Loucy (cell line): Measurements from ENCODE around the gene WEE2.

Experiments
- H2AFZ ChIP-seq: fragments of 200-600 bp; sonication (generic); 2 replicates; pipeline ENCODE4 v1.6.0; 2016; ENCODE audit warnings: antibody characterized with exemption, mild to moderate bottlenecking, low read length, moderate library complexity
- H3F3A ChIP-seq: fragments of 200-600 bp; 2 replicates; pipeline ENCODE4 v1.6.0; 2016; ENCODE audit warnings: antibody characterized with exemption, low read depth, mild to moderate bottlenecking
- H3K27me3 ChIP-seq: fragments of 200-600 bp; sonication (generic); 2 replicates; pipeline ENCODE4 v1.6.1; 2014; ENCODE audit warnings: low read length, mild to moderate bottlenecking; ENCODE audit not compliant: insufficient read depth, poor library complexity, severe bottlenecking
- H3K36me3 ChIP-seq: fragments of 200-600 bp; sonication (generic); 2 replicates; pipeline ENCODE4 v1.6.1; 2016; ENCODE audit warnings: low read length; ENCODE audit not compliant: insufficient read depth
- H3K4me1 ChIP-seq: fragments of 200-600 bp; sonication (generic); 2 replicates; pipeline ENCODE4 v1.5.1; 2014; ENCODE audit warnings: low read length, mild to moderate bottlenecking; ENCODE audit not compliant: insufficient read depth, poor library complexity, severe bottlenecking
- H3K4me2 ChIP-seq: fragments of 200-600 bp; sonication (generic); 2 replicates; pipeline ENCODE4 v1.6.0; 2014; ENCODE audit warnings: antibody characterized with exemption, low read length, low read depth, mild to moderate bottlenecking; ENCODE audit not compliant: poor library complexity, severe bottlenecking
- H3K4me3 ChIP-seq: fragments of 200-600 bp; sonication (generic); 2 replicates; pipeline ENCODE4 v1.5.1; 2014; ENCODE audit warnings: low read length, mild to moderate bottlenecking, mixed read lengths; ENCODE audit not compliant: poor library complexity, severe bottlenecking
- H3K79me2 ChIP-seq: fragments of 200-600 bp; sonication (generic); 2 replicates; pipeline ENCODE4 v1.6.1; 2014; ENCODE audit warnings: low read length; ENCODE audit not compliant: insufficient read depth
- H3K9ac ChIP-seq: fragments of 200-600 bp; sonication (generic); 2 replicates; pipeline ENCODE4 v1.6.0; 2014; ENCODE audit warnings: mild to moderate bottlenecking, low read depth, low read length, moderate library complexity; ENCODE audit not compliant: poor library complexity, severe bottlenecking
- H3K9me2 ChIP-seq: fragments of 200-600 bp; sonication (generic); replicated peaks from 2 replicates; pipeline ENCODE4 v1.6.1; 2016; ENCODE audit warnings: low read depth, low read length, mixed read lengths
- H3K9me3 ChIP-seq: fragments of 200-600 bp; sonication (generic); 2 replicates; pipeline ENCODE4 v1.6.1; 2014; ENCODE audit warnings: mild to moderate bottlenecking, antibody characterized with exemption, low read length, low read depth; ENCODE audit not compliant: insufficient read depth
- H4K20me1 ChIP-seq: fragments of 200-600 bp; sonication (generic); 2 replicates; pipeline ENCODE4 v1.6.0; 2014; ENCODE audit warnings: antibody characterized with exemption, low read length, mild to moderate bottlenecking; ENCODE audit not compliant: insufficient read depth, poor library complexity, severe bottlenecking
- CTCF ChIP-seq: fragments of 200-600 bp; sonication (generic); conservative IDR thresholded peaks from 2 replicates; pipeline ENCODE4 v1.5.1; 2014; ENCODE audit warnings: mild to moderate bottlenecking, antibody characterized with exemption, low read length
- EZH2phosphoT487 ChIP-seq: fragments of 200-600 bp; IDR thresholded peaks from 2 replicates; pipeline ENCODE4 v1.6.1; 2018; ENCODE audit warnings: antibody characterized with exemption, mild to moderate bottlenecking, moderate library complexity, borderline replicate concordance

WEE2 gene

GRCh38 chr7:141709749-141710148 lies 1.6 kb downstream of the WEE2 start:
- Histone ChIP-seq H2AFZ (no peak overlapping the region), H3K9ac (no peak overlapping the region), H3K27me3 (no peaks in the 10 kb centered on the region), H3K9me2 (no peaks in the 10 kb centered on the region), H3K36me3 (no peaks in the 10 kb centered on the region), H3K4me2 (no peak overlapping the region), H3K79me2 (no peaks in the 10 kb centered on the region), H3K4me3 (no peak overlapping the region), H3F3A (no peaks in the 10 kb centered on the region), H4K20me1 (no peaks in the 10 kb centered on the region), H3K9me3 (no peaks in the 10 kb centered on the region), H3K4me1 (no peaks in the 10 kb centered on the region)
- TF ChIP-seq CTCF (no peak), EZH2phosphoT487 (no peak)

- Histone ChIP-seq H3K27me3 (no peaks in the 10 kb centered on the region), H3K4me2 (no peak overlapping the region), H4K20me1 (no peaks in the 10 kb centered on the region), H3K4me1 (no peaks in the 10 kb centered on the region), H3K4me3 (no peak overlapping the region), H3K9me3 (no peaks in the 10 kb centered on the region), H2AFZ (no peak overlapping the region), H3K36me3 (no peaks in the 10 kb centered on the region), H3F3A (no peaks in the 10 kb centered on the region), H3K79me2 (no peaks in the 10 kb centered on the region), H3K9ac (no peak overlapping the region), H3K9me2 (no peaks in the 10 kb centered on the region)
- TF ChIP-seq CTCF (peak; percentile 34), EZH2phosphoT487 (no peak)
These were observed 2.1 kb downstream of the WEE2 start for GRCh38 chr7:141710301-141710700.

- Histone ChIP-seq H3K9ac (no peak overlapping the region), H3K79me2 (no peaks in the 10 kb centered on the region), H4K20me1 (no peaks in the 10 kb centered on the region), H3K9me3 (no peaks in the 10 kb centered on the region), H3K4me2 (no peak overlapping the region), H3K9me2 (no peaks in the 10 kb centered on the region), H3F3A (no peaks in the 10 kb centered on the region), H3K27me3 (no peaks in the 10 kb centered on the region), H2AFZ (no peak overlapping the region), H3K36me3 (no peaks in the 10 kb centered on the region), H3K4me1 (no peaks in the 10 kb centered on the region), H3K4me3 (no peak overlapping the region)
- TF ChIP-seq CTCF (no peak), EZH2phosphoT487 (no peak)
These were observed 4.6 kb downstream of the WEE2 start for GRCh38 chr7:141712603-141713255.
